Neuron (in vitro differentiated cells): ENCODE data around the gene RETN.

Source experiments
- H2AFZ ChIP-seq: one replicate; pipeline ENCODE4 v1.6.1; 2013; ENCODE audit warnings: low read depth, mild to moderate bottlenecking, inconsistent platforms, low read length, moderate library complexity
- H3K27me3 ChIP-seq: one replicate; pipeline ENCODE4 v1.6.1; 2013; ENCODE audit warnings: low read length; ENCODE audit not compliant: insufficient read depth
- H3K36me3 ChIP-seq: one replicate; pipeline ENCODE4 v1.6.1; 2013; ENCODE audit warnings: low read length; ENCODE audit not compliant: insufficient read depth
- H3K4me1 ChIP-seq: one replicate; pipeline ENCODE4 v1.6.1; 2013; ENCODE audit warnings: low read length; ENCODE audit not compliant: insufficient read depth
- H3K4me3 ChIP-seq: 2 replicates; pipeline ENCODE4 v1.5.1; 2013; ENCODE audit warnings: mild to moderate bottlenecking, low read length, moderate library complexity
- H3K9me3 ChIP-seq: one replicate; pipeline ENCODE4 v1.6.1; 2013; ENCODE audit warnings: low read length

Gene RETN

GRCh38 chr19:7690779-7691258 is 22.0 kb downstream of the RETN start:
- peaks cover 1% of the 10 kb centered on the region for H3K9me3 ChIP-seq
- no peaks in the 10 kb centered on the region for H3K27me3 ChIP-seq
- no peak overlapping the region for H2AFZ ChIP-seq
- H3K4me1 ChIP-seq = no peaks in the 10 kb centered on the region
- no peaks in the 10 kb centered on the region for H3K36me3 ChIP-seq
- H3K4me3 ChIP-seq = no peak overlapping the region

GRCh38 chr19:7691497-7691896 is 22.6 kb downstream of the RETN start:
- H3K9me3 ChIP-seq = peaks cover 1% of the 10 kb centered on the region
- no peak overlapping the region for H2AFZ ChIP-seq
- no peaks in the 10 kb centered on the region for H3K36me3 ChIP-seq
- H3K4me3 ChIP-seq = no peak overlapping the region
- no peaks in the 10 kb centered on the region for H3K4me1 ChIP-seq
- no peaks in the 10 kb centered on the region for H3K27me3 ChIP-seq

GRCh38 chr19:7692417-7693088 is 23.7 kb downstream of the RETN start:
- no peak overlapping the region for H3K4me3 ChIP-seq
- H3K4me1 ChIP-seq = no peaks in the 10 kb centered on the region
- H3K9me3 ChIP-seq = peaks cover 1% of the 10 kb centered on the region
- H2AFZ ChIP-seq = no peak overlapping the region
- H3K27me3 ChIP-seq = no peaks in the 10 kb centered on the region
- H3K36me3 ChIP-seq = no peaks in the 10 kb centered on the region

GRCh38 chr19:7694499-7694898 is 25.6 kb downstream of the RETN start:
- H3K4me1 ChIP-seq = no peaks in the 10 kb centered on the region
- H3K36me3 ChIP-seq = no peaks in the 10 kb centered on the region
- H3K9me3 ChIP-seq = peaks cover 1% of the 10 kb centered on the region
- H3K27me3 ChIP-seq = no peaks in the 10 kb centered on the region
- no peak overlapping the region for H2AFZ ChIP-seq
- no peak overlapping the region for H3K4me3 ChIP-seq

- Histone ChIP-seq H3K4me1 (no peaks in the 10 kb centered on the region), H3K27me3 (no peaks in the 10 kb centered on the region), H3K9me3 (peaks cover 1% of the 10 kb centered on the region), H3K36me3 (no peaks in the 10 kb centered on the region), H2AFZ (no peak overlapping the region), H3K4me3 (no peak overlapping the region)
Observed at GRCh38 chr19:7697721-7698287, 29.0 kb downstream of the RETN start.

GRCh38 chr19:7698583-7698982 is 29.7 kb downstream of the RETN start:
- H3K27me3 ChIP-seq = no peaks in the 10 kb centered on the region
- no peak overlapping the region for H2AFZ ChIP-seq
- H3K9me3 ChIP-seq = peaks cover 1% of the 10 kb centered on the region
- no peaks in the 10 kb centered on the region for H3K4me1 ChIP-seq
- H3K36me3 ChIP-seq = no peaks in the 10 kb centered on the region
- no peak overlapping the region for H3K4me3 ChIP-seq

GRCh38 chr19:7699003-7699402 is 30.2 kb downstream of the RETN start:
- Histone ChIP-seq H3K27me3 (no peaks in the 10 kb centered on the region), H3K4me3 (no peak overlapping the region), H3K4me1 (no peaks in the 10 kb centered on the region), H2AFZ (no peak overlapping the region), H3K36me3 (no peaks in the 10 kb centered on the region), H3K9me3 (peaks cover 1% of the 10 kb centered on the region)

- no peaks in the 10 kb centered on the region for H3K36me3 ChIP-seq
- peaks cover 1% of the 10 kb centered on the region for H3K9me3 ChIP-seq
- no peak overlapping the region for H3K4me3 ChIP-seq
- H3K4me1 ChIP-seq = no peaks in the 10 kb centered on the region
- no peaks in the 10 kb centered on the region for H3K27me3 ChIP-seq
- no peak overlapping the region for H2AFZ ChIP-seq
Observed at GRCh38 chr19:7699417-7700401, 30.9 kb downstream of the RETN start.

- Histone ChIP-seq H2AFZ (no peak overlapping the region), H3K4me3 (no peak overlapping the region), H3K4me1 (no peaks in the 10 kb centered on the region), H3K36me3 (no peaks in the 10 kb centered on the region), H3K9me3 (peaks cover 1% of the 10 kb centered on the region), H3K27me3 (no peaks in the 10 kb centered on the region)
Observed at GRCh38 chr19:7701049-7701653, 32.3 kb downstream of the RETN start.

- H2AFZ ChIP-seq = no peak within 1 kb of the TSS
- no peaks in the 10 kb centered on the region for H3K36me3 ChIP-seq
- no peaks in the 10 kb centered on the region for H3K4me1 ChIP-seq
- peaks cover 1% of the 10 kb centered on the region for H3K27me3 ChIP-seq
- no peak within 1 kb of the TSS for H3K4me3 ChIP-seq
- peaks cover 1% of the 10 kb centered on the region for H3K9me3 ChIP-seq
Observed at GRCh38 chr19:7701654-7702457, 33.0 kb downstream of the RETN start, which contains the start of gene FCER2. TSS of gene FCER2 (minus strand) at chr19:7702131. CDS start at chr19:7699760, 2,371 bp downstream.

- no peak overlapping the region for H3K4me3 ChIP-seq
- H3K27me3 ChIP-seq = peaks cover 4% of the 10 kb centered on the region
- H3K4me1 ChIP-seq = no peaks in the 10 kb centered on the region
- no peak overlapping the region for H2AFZ ChIP-seq
- H3K9me3 ChIP-seq = peaks cover 1% of the 10 kb centered on the region
- no peaks in the 10 kb centered on the region for H3K36me3 ChIP-seq
Observed at GRCh38 chr19:7703332-7703731, 34.5 kb downstream of the RETN start.
